GM18873 (cell line): Measurements from ENCODE around the gene CDK14.

Experiments
- ATAC-seq: cut with Tn5 transposase; IDR thresholded peaks from one replicate; pipeline ENCODE4 v1.9.1; 2021; ENCODE audit warnings: mild to moderate bottlenecking, moderate library complexity, moderate number of reproducible peaks; ENCODE audit not compliant: unreplicated experiment, low FRiP score

CDK14 gene

GRCh38 chr7:91228927-91229558 is 632.9 kb downstream of the CDK14 start:
- ATAC-seq, result no peak

GRCh38 chr7:91230100-91230499 is 634.0 kb downstream of the CDK14 start:
- no peak for ATAC-seq

- no peak for ATAC-seq
Observed at GRCh38 chr7:91230503-91230902, 634.4 kb downstream of the CDK14 start.

- ATAC-seq, result no peak
Observed at GRCh38 chr7:91233212-91233611, 637.1 kb downstream of the CDK14 start.

DNA sequence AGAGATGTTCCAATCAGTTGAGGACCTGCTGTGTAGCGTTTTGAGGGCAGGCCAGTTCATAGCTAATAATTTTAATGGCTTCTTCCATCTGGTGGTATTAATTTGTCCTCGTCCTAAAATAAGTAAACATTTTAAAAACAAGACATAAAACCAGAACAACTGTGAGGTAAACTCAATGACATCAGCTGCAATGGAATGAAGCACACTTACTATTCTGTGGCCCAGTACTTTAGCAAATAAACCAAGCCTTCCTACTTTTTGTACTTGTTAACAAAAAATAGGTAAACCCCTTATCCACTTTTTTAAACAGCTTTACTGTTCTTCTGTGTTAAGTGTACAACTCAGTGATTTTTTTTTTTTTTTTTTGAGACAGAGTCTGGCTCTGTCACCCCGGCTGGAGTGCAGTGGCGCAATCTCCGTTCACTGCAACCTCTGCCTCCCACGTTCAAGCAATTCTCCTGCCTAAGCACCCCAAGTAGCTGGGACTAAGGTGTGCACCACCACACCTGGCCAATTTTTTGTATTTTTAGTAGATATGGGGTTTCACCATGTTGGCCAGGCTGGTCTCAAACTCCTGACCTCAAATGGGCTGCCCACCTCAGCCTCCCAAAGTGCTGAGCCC is 639.2 kb downstream of the CDK14 start:
- ATAC-seq, result no peak

DNA sequence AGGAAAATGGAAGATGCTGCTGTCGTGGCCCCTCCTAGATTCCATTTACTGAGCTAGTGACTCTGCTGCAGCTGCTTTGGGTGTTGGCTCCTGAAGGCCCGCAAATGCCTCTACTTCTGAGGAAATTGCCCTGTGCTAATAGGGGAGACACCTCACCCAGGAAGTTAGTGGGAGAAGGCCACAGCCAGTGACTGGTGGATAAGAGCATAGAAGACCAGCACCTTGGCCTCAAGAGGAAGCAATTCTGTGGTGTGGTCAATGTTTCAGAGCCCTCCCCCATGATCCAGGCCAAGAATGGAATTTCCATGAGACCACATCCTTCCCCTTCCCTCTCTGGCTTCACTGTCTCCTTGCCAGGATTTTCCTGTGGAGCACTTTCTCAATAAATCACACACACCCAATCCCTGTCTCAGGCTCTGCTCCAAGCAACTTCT is 643.1 kb downstream of the CDK14 start:
- no peak for ATAC-seq

GRCh38 chr7:91239772-91240171 is 643.7 kb downstream of the CDK14 start:
- ATAC-seq, result no peak

GRCh38 chr7:91240376-91240941 is 644.3 kb downstream of the CDK14 start:
- ATAC-seq, result no peak

DNA sequence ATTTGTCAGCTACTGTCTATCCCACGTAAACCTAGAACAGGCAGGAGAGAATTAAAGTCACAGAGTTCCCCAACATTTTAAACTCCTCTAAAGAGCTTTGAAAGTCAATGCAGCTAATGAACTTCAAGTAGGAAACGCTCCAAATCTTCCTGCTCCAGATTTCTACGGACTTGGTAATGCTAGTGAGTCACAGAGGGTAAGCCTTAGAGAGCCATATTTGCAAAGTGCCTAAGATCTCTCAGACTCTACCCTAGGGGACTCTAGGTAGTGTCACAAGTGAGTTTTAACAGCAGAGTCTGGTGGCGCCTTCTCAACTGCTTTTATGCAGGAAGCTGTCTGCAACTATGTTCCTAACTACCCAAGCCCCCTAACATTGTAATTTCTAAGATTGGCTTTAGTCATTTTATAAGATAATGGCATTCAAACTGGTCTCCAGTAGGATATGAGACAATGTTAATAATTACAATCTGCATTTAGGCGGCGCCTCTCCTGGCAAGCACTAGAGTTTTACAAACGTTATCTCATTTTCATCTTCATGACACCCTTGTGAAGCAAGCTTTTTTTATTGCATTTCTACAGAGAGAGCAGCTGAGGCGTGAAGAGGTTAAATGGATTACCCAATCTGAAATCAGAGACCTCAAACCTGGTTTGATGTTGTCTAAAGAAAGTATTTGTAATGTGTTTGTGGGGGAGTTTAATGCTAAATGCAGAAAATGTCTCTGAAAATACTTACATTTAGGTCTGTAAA is 646.1 kb downstream of the CDK14 start:
- no peak for ATAC-seq

GRCh38 chr7:91243591-91244301 is 647.6 kb downstream of the CDK14 start:
- ATAC-seq, result no peak

DNA sequence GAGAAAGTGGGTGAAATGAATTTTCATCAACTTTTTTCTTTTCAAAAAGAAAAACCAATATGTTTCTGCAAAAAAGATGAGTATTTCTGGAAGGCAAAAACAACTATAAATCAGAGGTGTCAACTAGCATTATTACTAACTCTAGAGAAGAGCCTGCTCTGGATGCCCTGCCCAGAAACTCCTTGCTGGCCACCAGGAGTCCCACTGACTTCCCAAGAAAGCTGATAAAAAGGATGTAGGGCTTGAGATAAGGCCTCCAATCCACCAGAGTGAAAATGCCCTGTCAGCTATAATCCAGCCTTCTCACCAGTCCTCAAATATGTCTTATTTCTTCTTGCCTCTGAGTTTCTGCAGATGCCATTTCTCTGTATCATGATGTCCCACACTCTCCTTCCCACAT is 651.4 kb downstream of the CDK14 start:
- ATAC-seq, result no peak

GRCh38 chr7:91248996-91249395 is 652.9 kb downstream of the CDK14 start:
- ATAC-seq, result no peak

GRCh38 chr7:91249506-91250233 is 653.5 kb downstream of the CDK14 start:
- ATAC-seq, result no peak

- no peak for ATAC-seq
Observed at GRCh38 chr7:91250706-91251105, 654.6 kb downstream of the CDK14 start.

- no peak for ATAC-seq
Observed at GRCh38 chr7:91251877-91252276, 655.8 kb downstream of the CDK14 start.
